T-helper 22 cell (primary cell): ENCODE data around the gene ARID4B.

Experiments
- DNase-seq: peaks from one replicate; pipeline ENCODE4 v3.0.0-alpha.2; 2020; ENCODE audit warnings: low read depth

The ARID4B gene

GRCh38 chr1:235127732-235128455, 200.1 kb downstream of the ARID4B start:
- DNase-seq, result no peak

GRCh38 chr1:235127203-235127602, 200.8 kb downstream of the ARID4B start:
- no peak for DNase-seq

GRCh38 chr1:235124665-235125064, 203.3 kb downstream of the ARID4B start:
- DNase-seq, result no peak

GRCh38 chr1:235124111-235124510, 203.9 kb downstream of the ARID4B start:
- DNase-seq, result no peak

GRCh38 chr1:235122348-235122747, 205.6 kb downstream of the ARID4B start:
- no peak for DNase-seq
